ENCODE results near the gene RFK. TPM values are rescaled to one million over a fixed set of nuclear protein-coding genes. Genes with fewer than 3 reads are reported as not detected.

RFK gene
- total RNA-seq, 3 donors from 2014 or later (not counting 1 experiment from before 2014, with no cell fraction given): 8.7 to 11.5 (median 9.2) TPM

- no peak overlapping the region for H3K4me3 ChIP-seq (ENCODE audit: low read length)
- WGBS (ENCODE audit: insufficient coverage): 86% methylated on average over 5 of the region's 5 CpGs
- H3K4me3 Mint-ChIP-seq: no peak overlapping the region
- peaks cover 8 to 9% of the 10 kb centered on the region in 2 donors for H3K27me3 Mint-ChIP-seq (ENCODE audit: low read depth in 2 of 2)
- no peak for TF ChIP-seq CTCF (IDR thresholded peaks at IDR 0.05)
- no peak for DNase-seq
- H3K36me3 Mint-ChIP-seq: no peaks in the 10 kb centered on the region
- intact Hi-C loops (cut with micrococcal nuclease): no loop called here
- ATAC-seq: no peak
- no peak overlapping the region for H3K27ac Mint-ChIP-seq
- no peaks in the 10 kb centered on the region for H3K9me3 Mint-ChIP-seq
- no peaks in the 10 kb centered on the region for H3K9me3 ChIP-seq (ENCODE audit: control insufficient read depth, insufficient read depth, low read length)
- H3K36me3 ChIP-seq (ENCODE audit: control insufficient read depth, insufficient read depth, low read length): no peaks in the 10 kb centered on the region
- no peaks in the 10 kb centered on the region for H3K4me1 ChIP-seq (ENCODE audit: control insufficient read depth, insufficient read depth, low read length)
- no peak overlapping the region for H3K27ac ChIP-seq (ENCODE audit: low read length)
- no peaks in the 10 kb centered on the region for H3K4me1 Mint-ChIP-seq
- no peaks in the 10 kb centered on the region for H3K27me3 ChIP-seq (ENCODE audit: control insufficient read depth, insufficient read depth, low read length)
Measured at GRCh38 chr9:76433406-76433805, 39.2 kb upstream of the RFK start.

GRCh38 chr9:76431601-76432000 lies 37.4 kb upstream of the RFK start:
- DNase-seq (no peak), ATAC-seq (no peak)
- Mint-ChIP-seq H3K27me3 (ENCODE audit: low read depth in 2 of 2) (peaks cover 8 to 9% of the 10 kb centered on the region in 2 donors), H3K4me1 (no peaks in the 10 kb centered on the region), H3K4me3 (no peak overlapping the region), H3K27ac (no peak overlapping the region), H3K9me3 (no peaks in the 10 kb centered on the region), H3K36me3 (no peaks in the 10 kb centered on the region)
- WGBS (ENCODE audit: insufficient coverage): 89% methylated on average over 8 of the region's 8 CpGs
- Histone ChIP-seq H3K9me3 (ENCODE audit: control insufficient read depth, insufficient read depth, low read length) (no peaks in the 10 kb centered on the region), H3K27ac (ENCODE audit: low read length) (no peak overlapping the region), H3K36me3 (ENCODE audit: control insufficient read depth, insufficient read depth, low read length) (no peaks in the 10 kb centered on the region), H3K4me1 (ENCODE audit: control insufficient read depth, insufficient read depth, low read length) (no peaks in the 10 kb centered on the region), H3K4me3 (ENCODE audit: low read length) (no peak overlapping the region), H3K27me3 (ENCODE audit: control insufficient read depth, insufficient read depth, low read length) (no peaks in the 10 kb centered on the region)
- TF ChIP-seq CTCF (IDR thresholded peaks at IDR 0.05): no peak
- intact Hi-C loops (cut with micrococcal nuclease): no loop called here

GRCh38 chr9:76426807-76427419 lies 32.7 kb upstream of the RFK start:
- Histone ChIP-seq H3K9me3 (ENCODE audit: control insufficient read depth, insufficient read depth, low read length) (no peaks in the 10 kb centered on the region), H3K4me3 (ENCODE audit: low read length) (no peak overlapping the region), H3K36me3 (ENCODE audit: control insufficient read depth, insufficient read depth, low read length) (no peaks in the 10 kb centered on the region), H3K4me1 (ENCODE audit: control insufficient read depth, insufficient read depth, low read length) (no peaks in the 10 kb centered on the region), H3K27me3 (ENCODE audit: control insufficient read depth, insufficient read depth, low read length) (no peaks in the 10 kb centered on the region), H3K27ac (ENCODE audit: low read length) (no peak overlapping the region)
- 96% methylated on average over 6 of the region's 7 CpGs for WGBS (ENCODE audit: insufficient coverage)
- DNase-seq (no peak), ATAC-seq (no peak)
- no peak overlapping the region for H3K27ac Mint-ChIP-seq
- H3K9me3 Mint-ChIP-seq: no peaks in the 10 kb centered on the region
- no peaks in the 10 kb centered on the region for H3K4me1 Mint-ChIP-seq
- H3K27me3 Mint-ChIP-seq (ENCODE audit: low read depth in 2 of 2): peaks cover 2 to 6% of the 10 kb centered on the region in 2 donors
- no peak overlapping the region for H3K4me3 Mint-ChIP-seq
- TF ChIP-seq CTCF (IDR thresholded peaks at IDR 0.05): no peak
- H3K36me3 Mint-ChIP-seq: no peaks in the 10 kb centered on the region
- intact Hi-C loops (cut with micrococcal nuclease): no loop called here

Measured in natural killer cell (primary cell).